Testis (tissue), 3 donors: ENCODE results near the gene OBSCN. TPM values are rescaled to one million over a fixed set of nuclear protein-coding genes. Genes with fewer than 3 reads are reported as not detected.

Experiments used
- DNase-seq: peaks from one replicate; pipeline ENCODE4 v3.0.0-alpha.2; 2019
- H3K27ac ChIP-seq, 2 donors: fragments of 200-600 bp; sonication (generic); one replicate each; pipeline ENCODE4 v1.5.1; 2019
- H3K27me3 ChIP-seq: fragments of 200-600 bp; sonication (generic); one replicate; pipeline ENCODE4 v1.5.1; 2019
- H3K36me3 ChIP-seq: fragments of 200-600 bp; sonication (generic); one replicate; pipeline ENCODE4 v1.5.1; 2017; ENCODE audit warnings: low read depth; ENCODE audit errors: missing control alignments
- H3K4me1 ChIP-seq: fragments of 200-600 bp; sonication (generic); one replicate; pipeline ENCODE4 v1.5.1; 2019
- H3K4me3 ChIP-seq, 2 donors: fragments of 200-600 bp; sonication (generic); one replicate each; pipeline ENCODE4 v1.5.1; 2017 to 2019
- H3K9me3 ChIP-seq: fragments of 200-600 bp; sonication (generic); one replicate; pipeline ENCODE4 v1.5.1; 2017
- CTCF ChIP-seq, 3 experiments: fragments of 450-650 bp in 2 of 3; fragments of 200-600 bp in 1 of 3; sonication (generic) in 1 of 3; IDR thresholded peaks; one replicate each; pipeline ENCODE4 v1.5.1; 2016 to 2019; ENCODE audit warnings: antibody characterized with exemption in 3 of 3, mild to moderate bottlenecking in 2 of 3, moderate library complexity in 1 of 3
- POLR2A ChIP-seq: fragments of 450-650 bp; IDR thresholded peaks from one replicate; pipeline ENCODE4 v1.6.1; 2017; ENCODE audit warnings: antibody characterized with exemption, mild to moderate bottlenecking, moderate library complexity
- WGBS, 2 donors: methylation state at CpG; one replicate each; pipeline ENCODE4 v1.1.5; 2018; 5-methylcytosine and 5-hydroxymethylcytosine counted together
- intact Hi-C: fragments of 100-400 bp; cut with DNase I; formaldehyde crosslinking; loops from one replicate; pipeline ENCODE4 v1.15.1; 2023; ENCODE audit warnings: low total_unique reads
- polyA plus RNA-seq: library from polyadenylated mRNA; stranded (reverse); fragments of 350-450 nt; fragmentation: Illumina TruSeq; extraction: RNeasy Lipid Tissue Mini Kit (QIAGEN cat#74804); gene quantifications from one replicate; pipeline ENCODE4 v1.2.3, GENCODE V29; 2014; ENCODE audit warnings: low read depth, low replicate concordance; ENCODE audit not compliant: insufficient read depth
- total RNA-seq, 2 donors: library from RNA; depleted of rRNA; stranded (reverse); fragments of >200 nt; gene quantifications; one replicate each; pipeline ENCODE4 v1.2.3, GENCODE V29; 2016

The OBSCN gene
- total and polyA plus RNA-seq, 3 donors from 2014 or later: 8.3 to 30.0 (median 28.6) TPM

DNA sequence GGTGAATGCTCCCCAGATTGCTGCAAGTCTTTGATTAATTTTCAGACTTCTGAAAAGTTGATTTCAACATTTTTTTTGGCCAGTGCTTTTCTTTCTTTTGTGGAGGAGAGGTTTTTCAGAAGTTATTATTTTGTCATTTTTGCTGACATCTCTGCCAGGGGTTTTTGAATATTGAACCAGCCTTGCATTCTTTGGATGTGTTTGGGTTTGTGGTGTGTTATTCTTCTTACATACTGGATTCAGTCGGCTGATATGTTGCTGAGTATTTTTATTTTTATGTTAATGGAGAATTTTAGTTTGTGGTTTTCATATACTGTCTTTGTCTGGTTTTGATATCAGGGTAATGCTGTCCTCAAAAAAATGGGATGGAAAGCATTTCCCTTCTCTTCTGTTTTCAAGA is 25.3 kb downstream of the OBSCN start:
- TF ChIP-seq POLR2A (no peak), CTCF (IDR thresholded peaks at IDR 0.05) (no peak)
- H3K9me3 ChIP-seq: no peaks in the 10 kb centered on the region
- H3K4me1 ChIP-seq: no peaks in the 10 kb centered on the region
- WGBS, 2 donors: 93 to 100% methylated on average over 1 of the region's 1 CpG
- DNase-seq: no peak
- intact Hi-C loops: no loop called here
- H3K27ac ChIP-seq: no peak overlapping the region
- H3K36me3 ChIP-seq: no peaks in the 10 kb centered on the region
- H3K4me3 ChIP-seq: no peak overlapping the region
- H3K27me3 ChIP-seq: no peaks in the 10 kb centered on the region

- Histone ChIP-seq H3K36me3 (no peaks in the 10 kb centered on the region), H3K9me3 (no peaks in the 10 kb centered on the region), H3K27me3 (no peaks in the 10 kb centered on the region), H3K27ac (no peak overlapping the region), H3K4me1 (no peaks in the 10 kb centered on the region), H3K4me3 (no peak overlapping the region)
- 92 to 94% methylated on average over 2 of the region's 2 CpGs for WGBS, 2 donors
- intact Hi-C loops: no loop called here
- DNase-seq: no peak
- TF ChIP-seq POLR2A (no peak), CTCF (IDR thresholded peaks at IDR 0.05) (no peak)
Measured at GRCh38 chr1:228234921-228235320, 27.1 kb downstream of the OBSCN start.

GRCh38 chr1:228236744-228237143 is 28.9 kb downstream of the OBSCN start:
- Histone ChIP-seq H3K4me3 (no peak overlapping the region), H3K27ac (no peak overlapping the region), H3K9me3 (no peaks in the 10 kb centered on the region), H3K27me3 (no peaks in the 10 kb centered on the region), H3K4me1 (no peaks in the 10 kb centered on the region), H3K36me3 (no peaks in the 10 kb centered on the region)
- intact Hi-C loops: no loop called here
- WGBS, 2 donors: 66 to 73% methylated on average over 5 of the region's 5 CpGs
- peak; percentile 38 for DNase-seq
- TF ChIP-seq CTCF (IDR thresholded peaks at IDR 0.05) (peak in 1 of 3 experiments; percentile 18), POLR2A (no peak)

- intact Hi-C loops: no loop called here
Measured at GRCh38 chr1:228238007-228238406, 30.2 kb downstream of the OBSCN start.

More at GRCh38 chr1:228238007-228238406, 30.2 kb downstream of the OBSCN start:
- Histone ChIP-seq H3K27ac (no peak overlapping the region), H3K36me3 (no peaks in the 10 kb centered on the region), H3K4me1 (no peaks in the 10 kb centered on the region), H3K27me3 (no peaks in the 10 kb centered on the region), H3K4me3 (no peak overlapping the region), H3K9me3 (no peaks in the 10 kb centered on the region)
- TF ChIP-seq POLR2A (no peak), CTCF (IDR thresholded peaks at IDR 0.05) (no peak)
- no peak for DNase-seq
- 95 to 96% methylated on average over 7 of the region's 7 CpGs for WGBS, 2 donors
